HS-27A (cell line): ENCODE measurements around the gene UCHL3.
A peak's percentile ranks its signal among the peaks of the same experiment; 100 is the strongest.

Experiments
- DNase-seq: peaks from one replicate; pipeline ENCODE4 v3.0.0-alpha.2; 2012; ENCODE audit warnings: low read depth, missing footprints

UCHL3 gene

DNA sequence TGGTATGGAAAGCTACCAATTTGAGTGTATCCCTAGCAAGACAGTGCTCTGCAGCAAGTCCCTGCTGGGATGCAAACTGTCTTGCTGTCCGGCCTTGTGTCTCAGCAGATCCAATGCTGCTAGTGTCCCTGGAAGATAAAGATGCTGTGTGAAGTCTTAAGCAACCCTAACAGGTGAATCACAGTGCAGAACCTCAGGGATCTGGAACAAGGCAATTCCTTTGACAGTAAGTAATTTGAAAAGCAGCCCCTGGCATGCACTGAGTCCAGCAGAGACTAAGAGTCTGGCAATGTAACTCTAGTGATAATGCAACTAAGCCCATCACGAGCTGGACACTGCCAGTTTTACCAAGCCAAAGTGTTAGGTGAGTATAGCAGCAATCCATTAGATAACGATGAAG is 1.7 kb upstream of the UCHL3 start:
- DNase-seq, result no peak

DNA sequence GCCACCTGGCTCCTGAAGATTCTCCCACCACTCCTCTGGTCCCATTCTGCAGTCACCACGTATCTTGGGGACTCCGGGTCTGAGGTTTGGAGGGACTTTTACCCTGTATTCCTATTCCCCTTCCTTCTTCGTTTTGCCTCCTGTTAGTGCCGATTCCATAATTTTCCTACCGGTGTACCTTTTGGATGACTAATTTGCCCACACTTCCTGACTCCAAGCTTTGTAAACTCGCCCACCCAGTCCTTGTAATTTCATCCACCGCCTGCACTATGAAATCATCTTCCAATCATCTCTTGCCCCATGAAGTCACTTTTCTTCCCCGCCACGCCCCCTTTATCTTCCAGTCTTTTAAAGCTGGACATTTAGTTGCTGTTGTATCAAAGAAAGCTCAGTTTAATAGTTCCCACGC is 572 bp downstream of the UCHL3 start:
- no peak for DNase-seq

DNA sequence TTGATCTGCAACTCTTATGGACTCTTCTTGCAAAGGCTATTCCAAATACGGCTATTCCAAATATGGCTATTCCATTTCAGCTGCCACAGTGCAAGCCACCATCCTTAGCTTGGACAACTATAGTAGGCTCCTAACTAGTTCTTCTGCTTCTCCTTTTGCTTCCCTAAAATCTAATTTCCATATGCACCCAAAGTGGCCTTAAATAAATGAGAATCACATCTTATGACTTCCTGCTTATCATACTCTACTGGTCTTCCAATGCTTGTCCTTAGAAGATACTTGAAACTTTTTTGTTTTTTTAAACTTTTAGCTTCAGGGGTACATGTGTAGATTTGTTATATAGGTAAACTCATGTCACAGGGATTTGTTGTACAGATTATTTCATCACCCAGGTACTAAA is 4.9 kb downstream of the UCHL3 start:
- no peak for DNase-seq

DNA sequence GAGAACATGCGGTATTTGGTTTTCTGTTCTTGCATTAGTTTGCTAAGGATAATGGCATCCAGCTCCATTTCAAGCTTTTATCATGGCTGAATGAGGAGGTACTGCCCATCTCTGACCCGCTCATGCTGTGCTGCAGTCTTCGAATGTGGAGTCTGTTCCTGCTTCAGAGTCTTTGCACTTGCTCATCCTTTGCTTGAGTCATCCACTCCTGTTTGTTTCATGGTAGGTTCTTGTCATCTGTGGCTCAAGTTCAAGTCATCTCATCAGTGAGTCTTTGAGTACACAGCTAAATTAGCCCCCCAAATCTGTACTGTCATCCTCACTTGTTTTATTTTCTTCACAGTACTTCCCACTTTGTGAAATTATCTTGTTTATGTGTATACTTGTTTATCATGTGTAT is 5.4 kb downstream of the UCHL3 start:
- no peak for DNase-seq

DNA sequence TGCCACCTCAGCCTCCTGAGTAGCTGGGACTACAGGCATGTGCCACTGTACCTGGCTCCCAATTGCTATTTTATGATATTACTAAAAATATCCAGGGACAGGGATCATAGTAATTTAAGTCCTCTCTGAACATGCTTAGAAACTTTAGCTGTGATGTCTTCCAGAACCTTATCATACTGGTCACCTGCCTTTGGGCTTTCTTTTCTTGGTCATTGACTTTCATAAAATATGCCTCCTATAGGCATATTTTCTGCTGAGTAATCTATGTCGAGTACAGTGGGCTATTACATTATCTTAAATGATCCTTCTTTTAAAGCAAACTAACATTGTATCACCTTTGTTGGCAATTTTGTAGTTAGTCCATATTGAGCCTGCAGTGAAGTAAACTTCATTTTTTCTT is 6.2 kb downstream of the UCHL3 start:
- DNase-seq, result no peak

DNA sequence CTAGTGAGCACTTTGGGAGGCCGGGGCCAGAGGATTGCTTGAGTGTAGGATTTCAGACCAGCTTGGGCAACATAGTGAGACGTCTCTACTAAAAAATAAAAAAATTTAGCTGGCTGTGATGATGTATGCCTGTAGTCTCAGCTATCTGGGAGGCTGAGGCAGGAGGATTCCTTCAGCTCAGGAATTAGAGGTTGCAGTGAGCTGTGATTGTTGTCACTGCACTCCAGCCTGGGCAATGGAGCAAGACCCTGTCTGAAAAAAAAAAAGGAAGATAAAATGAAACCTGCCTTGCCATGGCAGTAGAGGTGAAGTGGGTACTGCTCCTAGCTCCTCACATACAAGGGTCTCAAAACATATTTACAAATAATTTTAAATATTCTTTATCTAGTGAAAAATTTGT is 7.4 kb downstream of the UCHL3 start:
- DNase-seq, result no peak

DNA sequence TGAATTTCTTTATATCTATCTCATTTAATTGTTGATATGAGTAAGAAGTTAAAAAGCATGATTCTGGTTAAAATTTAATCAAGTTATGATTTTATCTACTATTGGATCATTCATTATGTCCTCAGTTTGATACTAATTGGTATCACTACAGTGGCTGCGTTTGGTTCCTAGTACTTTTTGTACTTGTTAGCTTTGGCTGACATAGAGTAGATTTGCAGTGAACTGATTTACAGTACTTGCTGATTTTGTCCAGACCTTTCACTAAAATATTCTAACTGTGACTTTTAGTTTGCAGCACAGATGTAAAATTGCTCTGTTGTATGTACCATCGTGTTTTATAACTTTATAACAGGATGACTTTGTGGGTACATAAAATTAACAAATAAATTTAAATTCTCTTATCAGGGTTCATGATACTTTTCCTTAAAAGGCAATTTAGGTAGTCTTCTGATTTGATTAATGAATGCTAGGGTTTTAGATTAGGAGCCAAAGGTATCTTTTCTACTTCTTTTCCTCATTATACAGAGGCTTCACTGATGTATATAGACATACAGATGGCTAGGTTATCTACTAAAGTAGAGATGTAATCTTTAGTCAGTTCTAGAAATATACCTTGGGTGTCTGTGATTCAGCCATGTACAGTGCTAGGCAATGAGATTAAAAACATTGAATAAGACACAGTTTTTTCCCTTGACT is 8.7 kb downstream of the UCHL3 start:
- no peak for DNase-seq

DNA sequence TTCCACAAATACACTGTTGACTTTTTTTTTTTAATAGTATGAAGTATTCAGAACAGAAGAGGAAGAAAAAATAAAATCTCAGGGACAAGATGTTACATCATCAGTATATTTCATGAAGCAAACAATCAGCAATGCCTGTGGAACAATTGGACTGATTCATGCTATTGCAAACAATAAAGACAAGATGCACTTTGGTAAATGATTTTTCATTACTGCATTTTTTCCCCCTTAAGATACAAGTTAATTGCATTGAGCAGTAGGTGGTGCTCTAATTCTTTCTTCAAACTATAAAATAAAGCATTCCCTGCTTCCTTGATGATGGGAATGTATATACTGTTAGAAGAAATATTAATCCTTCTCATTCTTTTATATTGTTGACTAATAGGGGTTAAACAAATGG is 17.1 kb downstream of the UCHL3 start:
- no peak for DNase-seq

DNA sequence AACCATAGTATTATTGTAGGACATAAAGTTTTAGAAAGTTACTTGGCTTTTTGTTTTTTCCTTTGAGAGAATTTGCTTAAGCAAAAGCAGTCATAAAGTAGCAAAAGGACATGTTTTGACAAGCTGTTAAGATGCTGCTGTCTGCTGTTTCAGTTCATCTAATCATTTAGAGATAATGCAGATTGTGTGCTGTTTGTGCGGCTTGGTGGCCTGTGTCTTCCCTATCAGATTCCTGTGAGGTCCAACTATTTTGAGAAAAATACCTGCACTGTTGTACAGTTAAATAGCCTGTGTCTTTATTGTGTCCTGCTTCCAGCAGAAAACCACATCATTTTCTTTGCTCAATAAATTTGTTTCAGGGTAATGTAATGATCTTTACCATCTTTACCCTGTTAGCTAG is 20.0 kb downstream of the UCHL3 start:
- no peak for DNase-seq

DNA sequence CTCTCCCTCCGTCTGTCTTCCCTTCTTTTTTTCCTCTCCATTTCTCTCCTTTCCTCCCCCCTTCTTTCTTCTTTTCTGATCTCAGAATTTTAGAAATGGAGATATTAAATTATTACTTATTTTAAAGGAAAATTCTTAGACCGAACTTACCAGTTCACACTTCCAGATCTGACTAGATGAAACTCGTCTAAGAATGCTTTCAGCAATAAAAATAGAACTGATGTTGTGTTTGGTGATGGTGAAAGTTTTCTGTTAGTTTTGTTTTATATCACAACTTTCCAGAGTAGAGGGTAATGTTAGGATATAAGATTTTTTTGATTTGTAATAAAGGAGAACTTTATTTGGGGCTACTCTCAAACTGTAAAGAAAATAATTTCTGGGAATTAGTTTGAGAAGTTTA is 29.9 kb downstream of the UCHL3 start:
- no peak for DNase-seq

DNA sequence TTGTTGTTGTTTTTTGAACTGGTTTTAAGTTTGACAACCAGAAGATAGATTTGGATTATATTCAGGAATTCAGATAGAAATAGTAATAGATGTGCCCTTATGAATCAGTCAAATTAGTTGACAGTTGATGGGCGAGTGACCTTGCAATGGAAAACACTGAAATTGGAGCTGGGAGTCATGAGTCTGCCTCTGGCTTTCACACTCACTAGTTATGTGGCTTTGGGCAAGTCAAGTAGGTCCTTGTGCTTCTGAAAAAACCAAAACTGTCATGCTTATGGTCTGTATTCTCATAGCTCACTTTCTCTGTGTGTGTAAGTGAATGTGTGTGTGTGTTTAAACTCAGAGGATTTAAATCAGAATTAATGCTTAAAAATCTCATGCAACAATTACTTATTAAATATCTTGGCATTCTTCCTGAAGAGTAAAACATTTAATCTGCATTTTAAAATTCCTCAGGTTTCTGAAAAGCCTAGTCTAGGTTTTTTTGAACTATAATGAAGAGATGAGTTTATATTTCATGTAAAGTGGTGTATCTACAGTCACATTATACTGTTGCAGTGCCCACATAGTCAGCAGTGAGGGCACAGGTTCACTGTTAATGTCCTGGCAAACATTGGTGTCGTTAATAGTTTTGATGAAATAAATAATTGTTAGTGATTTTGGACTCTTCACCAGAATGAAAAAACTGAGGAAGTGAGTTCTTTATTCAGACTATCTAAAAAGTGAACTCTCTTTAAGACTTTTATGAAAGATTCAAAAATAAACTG is 32.5 kb downstream of the UCHL3 start:
- no peak for DNase-seq

DNA sequence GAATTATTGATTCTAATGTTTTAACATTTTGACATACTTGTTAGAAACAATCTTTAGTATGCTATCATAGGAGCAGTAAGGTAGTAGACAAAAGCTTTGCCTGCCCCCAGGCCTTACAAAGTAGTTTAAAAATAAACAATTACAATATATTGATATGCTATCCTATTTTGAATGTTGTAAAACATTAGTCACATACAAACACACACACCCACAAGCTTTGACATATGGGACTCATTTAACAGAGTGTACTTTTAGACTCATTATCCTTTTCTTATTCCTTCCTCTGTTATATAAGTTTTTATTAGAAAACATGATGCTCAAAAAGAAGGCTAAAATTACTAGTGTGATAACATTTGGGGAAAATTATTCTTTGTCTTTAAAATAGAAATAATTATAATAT is 33.5 kb downstream of the UCHL3 start:
- no peak for DNase-seq

DNA sequence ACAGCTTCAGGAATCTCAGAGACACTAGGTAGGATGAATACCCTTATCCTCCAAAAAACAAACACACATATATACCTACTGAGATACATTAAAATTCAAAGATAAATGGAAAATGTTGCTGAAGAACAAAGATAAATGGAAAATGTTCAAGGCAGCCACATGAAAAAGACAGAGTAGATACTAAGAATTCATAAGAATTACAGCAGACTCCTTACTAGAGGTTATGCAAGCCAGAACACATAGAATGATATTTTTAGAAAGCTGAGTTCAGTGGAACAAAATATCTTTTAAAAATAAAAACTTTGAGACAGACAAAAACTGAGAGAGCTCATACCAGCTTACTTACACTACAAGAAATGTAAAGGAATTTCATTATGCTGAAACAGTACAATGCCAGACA is 35.6 kb downstream of the UCHL3 start:
- no peak for DNase-seq

DNA sequence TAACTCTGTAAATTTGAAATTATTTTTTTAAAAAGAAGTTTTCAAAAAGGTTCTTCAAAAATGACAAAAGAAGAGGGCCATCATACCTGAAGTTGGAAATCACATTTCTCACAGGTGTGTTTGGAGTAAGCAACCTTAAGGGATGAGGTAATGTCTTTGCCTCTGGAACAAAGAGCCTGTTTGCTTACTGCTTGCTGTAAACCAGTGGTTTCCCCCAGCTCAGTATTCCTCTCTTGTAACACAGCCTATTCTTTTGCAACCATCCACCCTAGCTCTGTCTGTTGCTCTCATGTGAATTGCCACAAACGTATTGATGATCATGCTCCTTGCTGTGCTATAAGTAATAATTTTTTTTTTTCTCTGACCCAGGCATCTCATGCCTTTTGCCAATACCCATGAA is 38.1 kb downstream of the UCHL3 start:
- no peak for DNase-seq

DNA sequence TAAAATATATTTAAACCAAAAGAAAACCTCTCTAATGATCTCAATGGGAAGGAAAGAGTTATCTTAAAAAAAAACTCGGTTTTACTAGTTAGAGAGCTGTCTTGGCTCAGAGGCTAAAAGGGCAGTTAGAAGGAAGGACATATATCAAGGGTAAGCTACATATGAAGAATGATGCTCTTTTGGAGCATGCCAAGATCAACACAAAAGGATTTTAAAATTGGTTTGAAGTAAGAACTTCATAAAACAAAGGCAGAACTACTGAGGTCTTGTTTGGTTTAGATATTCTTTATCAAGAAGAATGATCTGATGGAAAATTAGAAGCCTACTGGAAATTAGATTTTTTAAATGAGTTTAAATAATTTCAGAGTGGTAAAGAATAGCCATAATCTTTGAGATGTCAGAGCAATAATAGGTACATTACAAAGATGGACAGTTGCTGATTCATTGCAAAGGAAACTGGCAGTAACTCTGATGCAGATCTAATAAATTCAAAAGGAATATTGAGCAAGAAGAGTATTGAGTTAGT is 47.1 kb downstream of the UCHL3 start:
- no peak for DNase-seq

DNA sequence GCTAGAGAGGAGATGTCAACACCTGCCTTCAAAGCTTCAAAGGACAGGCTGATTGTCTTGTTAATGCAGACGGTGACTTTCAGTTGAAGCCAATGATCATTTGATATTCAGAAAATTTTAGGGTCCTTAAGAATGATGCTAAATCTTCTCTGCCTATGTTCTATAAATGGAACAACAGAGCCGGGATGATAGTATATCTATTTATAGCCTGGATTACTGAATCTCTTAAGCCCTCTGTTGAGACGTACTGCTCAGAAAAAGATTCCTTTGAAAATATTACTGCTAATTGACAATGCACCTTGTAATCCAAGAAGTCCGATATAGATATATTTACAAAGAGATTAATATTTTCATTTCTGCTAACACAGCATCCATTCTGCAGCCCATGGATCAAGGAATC is 50.8 kb downstream of the UCHL3 start:
- no peak for DNase-seq

DNA sequence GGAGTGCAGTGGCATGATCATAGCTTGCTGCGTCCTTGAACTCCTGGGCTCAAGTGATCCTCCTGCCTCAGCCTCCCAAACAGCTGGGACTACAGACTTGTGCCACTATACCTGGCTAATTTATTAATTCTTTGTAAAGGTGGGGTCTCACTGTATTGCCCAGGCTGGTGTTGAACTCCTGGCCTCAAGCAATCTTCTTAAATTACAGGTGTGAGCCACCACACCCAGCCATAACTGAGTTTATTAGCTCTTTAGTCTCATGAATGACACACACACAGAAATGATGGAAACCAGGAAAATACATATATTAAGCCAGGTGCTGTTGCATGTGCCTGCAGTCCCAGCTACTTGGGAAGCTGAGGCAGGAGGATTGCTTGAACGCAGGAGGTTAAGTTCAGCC is 53.4 kb downstream of the UCHL3 start:
- DNase-seq, result no peak

DNA sequence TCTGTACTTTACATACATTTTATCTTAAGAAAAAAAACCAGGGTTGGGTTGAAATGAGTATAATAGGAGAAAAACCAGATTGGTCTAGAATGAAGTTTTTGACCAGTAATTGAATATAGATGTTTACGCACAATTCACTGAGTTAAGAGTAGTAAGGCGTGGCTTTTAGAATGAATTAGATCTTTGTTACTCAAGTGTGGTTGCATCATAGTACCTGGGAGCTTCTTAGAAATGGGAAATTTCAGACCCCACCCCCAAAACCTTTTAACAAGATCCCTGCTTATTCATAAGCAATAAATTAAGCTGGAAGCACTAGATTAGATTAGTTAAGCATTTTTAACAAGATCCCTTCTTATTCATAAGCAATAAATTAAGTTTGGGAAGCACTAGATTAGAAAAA is 57.9 kb downstream of the UCHL3 start:
- no peak for DNase-seq

DNA sequence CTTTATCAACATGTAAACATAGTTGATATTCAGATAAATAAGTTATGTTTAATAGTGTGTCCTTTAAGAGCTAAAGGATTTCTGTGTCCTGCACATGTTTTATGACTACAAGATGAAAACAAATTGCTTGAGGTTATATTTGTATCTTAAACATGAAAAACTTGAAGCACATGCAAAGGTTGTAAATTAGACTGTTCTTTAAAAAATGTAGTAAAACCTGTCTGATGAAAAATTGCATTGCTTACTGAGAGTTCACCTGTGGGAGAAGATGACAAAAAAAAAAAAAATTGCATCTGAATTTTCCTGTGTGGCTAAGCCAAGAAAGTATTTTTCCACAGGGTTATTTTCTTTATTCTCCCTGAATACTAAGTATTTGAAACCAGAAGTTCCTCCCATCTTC is 60.9 kb downstream of the UCHL3 start:
- DNase-seq, result no peak

DNA sequence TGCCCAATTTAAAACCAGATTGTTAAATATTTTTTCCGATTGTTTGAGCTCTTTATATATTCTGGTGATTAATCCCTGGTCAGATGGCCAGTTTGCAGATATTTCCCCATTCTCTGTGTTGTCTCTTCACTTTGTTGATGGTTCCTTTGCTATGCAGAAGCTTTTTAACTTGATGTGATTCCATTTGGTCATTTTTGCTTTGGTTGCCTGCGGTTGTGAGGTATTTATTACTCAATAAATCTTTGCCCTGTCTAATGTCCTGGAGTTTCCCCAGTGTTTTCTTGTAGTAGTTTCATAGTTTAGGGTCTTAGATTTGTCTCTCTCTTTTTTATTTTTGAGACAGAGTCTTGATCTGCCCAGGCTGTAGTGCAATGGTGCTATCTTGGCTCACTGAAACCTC is 62.8 kb downstream of the UCHL3 start:
- no peak for DNase-seq

DNA sequence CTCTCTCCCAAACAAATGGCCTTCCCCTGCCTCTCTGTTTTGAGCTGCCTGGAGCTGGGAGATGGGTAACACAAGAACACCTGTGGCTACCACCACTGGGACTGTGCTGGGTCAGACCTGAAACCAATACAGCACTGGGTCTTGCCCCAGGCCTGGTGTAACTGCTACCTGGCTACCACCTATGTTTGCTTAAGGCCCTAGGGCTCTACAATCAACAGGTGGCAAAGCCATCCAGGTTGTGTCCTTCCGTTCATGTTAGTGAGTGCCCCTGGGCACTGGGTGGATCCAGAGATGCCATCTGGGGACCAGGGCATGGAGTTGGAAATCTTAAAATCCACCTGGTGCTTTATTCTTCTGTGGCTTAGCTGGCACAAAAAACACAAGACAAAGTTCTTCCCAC is 67.6 kb downstream of the UCHL3 start:
- no peak for DNase-seq

DNA sequence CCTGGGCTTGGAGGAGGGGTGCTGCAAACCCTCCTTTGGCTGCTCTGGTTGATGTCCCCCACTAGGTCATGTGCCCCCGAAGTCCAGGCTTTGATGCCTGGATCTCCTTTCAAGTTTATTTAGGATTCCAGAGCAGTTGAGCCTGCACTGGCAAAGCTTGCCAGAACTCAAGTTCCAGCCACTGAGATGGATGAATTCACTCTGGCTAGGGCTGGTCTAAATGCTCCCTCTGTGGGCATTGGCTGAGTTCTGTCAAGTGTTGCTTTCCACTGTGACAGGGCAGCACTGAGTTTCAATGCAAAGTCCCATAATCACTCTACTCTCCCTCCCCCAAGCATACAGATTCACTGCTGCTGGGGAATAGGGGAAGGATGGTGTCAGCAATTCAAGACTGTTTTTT is 68.7 kb downstream of the UCHL3 start:
- DNase-seq, result no peak

DNA sequence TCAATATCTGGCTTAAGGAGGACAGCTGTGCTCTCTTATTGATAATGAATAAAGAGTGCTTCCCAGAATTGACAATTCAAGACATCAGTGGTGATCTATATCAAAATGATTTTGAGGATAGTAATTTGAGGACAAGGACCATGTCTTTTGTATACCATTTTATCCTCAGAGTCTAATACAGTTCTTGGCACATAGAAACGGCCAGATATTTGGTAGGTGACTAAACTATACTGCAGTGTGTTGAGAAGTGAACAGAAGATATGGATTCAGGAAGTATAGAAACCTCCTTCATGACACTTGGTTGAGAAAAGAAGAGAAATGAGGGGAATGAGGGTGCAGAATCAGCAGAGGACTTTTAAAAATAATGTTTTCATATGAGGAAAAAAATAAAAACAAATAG is 70.4 kb downstream of the UCHL3 start:
- DNase-seq, result no peak

DNA sequence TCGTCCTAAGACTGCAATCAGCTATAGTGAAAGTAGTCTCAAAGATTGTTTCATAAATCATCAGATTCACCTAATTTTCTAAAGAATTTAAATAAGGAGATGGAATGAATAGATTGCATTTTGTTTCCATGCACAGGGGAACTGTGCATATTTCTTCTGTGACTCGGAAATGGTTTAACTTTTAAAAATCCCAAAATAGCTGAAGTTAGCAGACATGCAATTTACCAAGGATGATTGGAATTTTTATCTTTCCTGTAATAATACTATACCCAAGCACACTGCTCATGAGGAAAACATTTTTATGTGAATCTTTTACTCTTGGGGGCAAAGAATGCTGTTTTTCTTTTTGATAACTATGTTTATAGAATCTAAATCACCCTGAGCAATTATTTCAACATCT is 71.6 kb downstream of the UCHL3 start:
- DNase-seq, result peak; percentile 61
